Nephron progenitor cell (in vitro differentiated cells): Measurements from ENCODE around the gene WNK1.

Experiments
- DNase-seq: peaks from one replicate; pipeline ENCODE4 v3.0.0; 2021
- H3K27ac Mint-ChIP-seq: 2 replicates; pipeline ENCODE4 v1.8.0; 2021; ENCODE audit warnings: mild to moderate bottlenecking, moderate library complexity, mixed read lengths
- H3K27me3 Mint-ChIP-seq: 2 replicates; pipeline ENCODE4 v1.8.0; 2021; ENCODE audit warnings: mild to moderate bottlenecking, low read depth, mixed read lengths; ENCODE audit not compliant: poor library complexity
- H3K36me3 Mint-ChIP-seq: 2 replicates; pipeline ENCODE4 v1.8.0; 2021; ENCODE audit warnings: low read depth, mixed read lengths
- H3K4me1 Mint-ChIP-seq: 2 replicates; pipeline ENCODE4 v1.8.0; 2021; ENCODE audit warnings: mixed read lengths
- H3K4me3 Mint-ChIP-seq: 2 replicates; pipeline ENCODE4 v1.8.0; 2021; ENCODE audit warnings: mild to moderate bottlenecking, moderate library complexity, mixed read lengths
- H3K9me3 Mint-ChIP-seq: 2 replicates; pipeline ENCODE4 v1.8.0; 2021; ENCODE audit warnings: mild to moderate bottlenecking, moderate library complexity, mixed read lengths
- CTCF ChIP-seq: fragments of 200-600 bp; sonication (generic); IDR thresholded peaks from 2 replicates; pipeline ENCODE4 v1.5.0; 2021; ENCODE audit warnings: antibody characterized with exemption

The WNK1 gene

GRCh38 chr12:754851-755562 is 2.6 kb downstream of the WNK1 start:
- no peaks in the 10 kb centered on the region for H3K27me3 Mint-ChIP-seq
- peaks cover 31% of the 10 kb centered on the region for H3K36me3 Mint-ChIP-seq
- H3K4me1 Mint-ChIP-seq = peaks cover 34% of the 10 kb centered on the region
- H3K9me3 Mint-ChIP-seq = peaks cover 5% of the 10 kb centered on the region
- H3K27ac Mint-ChIP-seq = no peak overlapping the region
- peak; percentile 36 for TF ChIP-seq CTCF
- peak overlapping the region; percentile 97 for H3K4me3 Mint-ChIP-seq
- no peak for DNase-seq

GRCh38 chr12:759628-760027 is 7.2 kb downstream of the WNK1 start:
- H3K4me1 Mint-ChIP-seq = peaks cover 29% of the 10 kb centered on the region
- no peak for DNase-seq
- H3K27ac Mint-ChIP-seq = no peak overlapping the region
- H3K4me3 Mint-ChIP-seq = no peak overlapping the region
- no peaks in the 10 kb centered on the region for H3K27me3 Mint-ChIP-seq
- H3K36me3 Mint-ChIP-seq = peaks cover 72% of the 10 kb centered on the region
- no peak for TF ChIP-seq CTCF
- peaks cover 10% of the 10 kb centered on the region for H3K9me3 Mint-ChIP-seq

GRCh38 chr12:761256-761655 is 8.9 kb downstream of the WNK1 start:
- Mint-ChIP-seq H3K4me1 (peaks cover 12% of the 10 kb centered on the region), H3K27ac (no peak overlapping the region), H3K27me3 (no peaks in the 10 kb centered on the region), H3K4me3 (no peak overlapping the region), H3K36me3 (peaks cover 77% of the 10 kb centered on the region), H3K9me3 (peaks cover 10% of the 10 kb centered on the region)
- TF ChIP-seq CTCF = no peak
- DNase-seq = no peak

- no peak for DNase-seq
- H3K36me3 Mint-ChIP-seq = peaks cover 56% of the 10 kb centered on the region
- H3K4me1 Mint-ChIP-seq = no peaks in the 10 kb centered on the region
- no peak overlapping the region for H3K4me3 Mint-ChIP-seq
- peaks cover 5% of the 10 kb centered on the region for H3K9me3 Mint-ChIP-seq
- H3K27me3 Mint-ChIP-seq = no peaks in the 10 kb centered on the region
- H3K27ac Mint-ChIP-seq = no peak overlapping the region
- no peak for TF ChIP-seq CTCF
Observed at GRCh38 chr12:765840-766239, 13.5 kb downstream of the WNK1 start.

- H3K27ac Mint-ChIP-seq = no peak overlapping the region
- no peak for DNase-seq
Observed at GRCh38 chr12:768434-768833, 16.1 kb downstream of the WNK1 start.

More at GRCh38 chr12:768434-768833, 16.1 kb downstream of the WNK1 start:
- Mint-ChIP-seq H3K4me1 (peaks cover 3% of the 10 kb centered on the region), H3K4me3 (no peak overlapping the region), H3K36me3 (peaks cover 33% of the 10 kb centered on the region), H3K27me3 (no peaks in the 10 kb centered on the region), H3K9me3 (no peaks in the 10 kb centered on the region)
- no peak for TF ChIP-seq CTCF
